ENCODE measurements around the gene ATR. TPM values are rescaled to one million over a fixed set of nuclear protein-coding genes. Genes with fewer than 3 reads are reported as not detected.
"Not testable (repeated sequence)": the region's sequence is repeated elsewhere in the genome, so short reads cannot be mapped to it uniquely, and the experiment has no call there.

The ATR gene
- total RNA-seq, 1 donor, result 22.1 TPM

- H3K9me3 ChIP-seq (ENCODE audit: low read depth, low read length), result no peaks in the 10 kb centered on the region
- peak; percentile 70 for TF ChIP-seq CTCF (IDR thresholded peaks at IDR 0.05; ENCODE audit: extremely low read depth, low read depth, low read length)
- no peak overlapping the region for H3K27ac ChIP-seq (ENCODE audit: low read depth, low read length)
- peaks cover 3% of the 10 kb centered on the region for H3K27me3 ChIP-seq (ENCODE audit: insufficient read depth, low read length)
- peak overlapping the region; percentile 8 for H3K4me2 ChIP-seq (ENCODE audit: insufficient read depth, low read length)
- DNase-seq (ENCODE audit: insufficient read length, low spot score, missing footprints), result no peak
- no peak overlapping the region for H2AFZ ChIP-seq (ENCODE audit: low read length)
- H3K36me3 ChIP-seq (ENCODE audit: insufficient read depth, low read length), result no peaks in the 10 kb centered on the region
- no peaks in the 10 kb centered on the region for H4K20me1 ChIP-seq (ENCODE audit: insufficient read depth, low read length)
- H3K4me3 ChIP-seq (ENCODE audit: insufficient read depth, low read length), result no peak overlapping the region
- peaks cover 7% of the 10 kb centered on the region for H3K4me1 ChIP-seq (ENCODE audit: insufficient read depth, low read length)
- no peaks in the 10 kb centered on the region for H3K79me2 ChIP-seq (ENCODE audit: insufficient read depth, low read length)
Observed at GRCh38 chr3:142586803-142587406, 8.4 kb upstream of the ATR start.

GRCh38 chr3:142581070-142581469, 2.5 kb upstream of the ATR start:
- not testable (repeated sequence) for H3K4me3 ChIP-seq (ENCODE audit: insufficient read depth, low read length); H3K9me3 ChIP-seq (ENCODE audit: low read depth, low read length); H3K4me2 ChIP-seq (ENCODE audit: insufficient read depth, low read length); H2AFZ ChIP-seq (ENCODE audit: low read length); H3K27ac ChIP-seq (ENCODE audit: low read depth, low read length); H3K27me3 ChIP-seq (ENCODE audit: insufficient read depth, low read length); H4K20me1 ChIP-seq (ENCODE audit: insufficient read depth, low read length); DNase-seq (ENCODE audit: insufficient read length, low spot score, missing footprints); H3K36me3 ChIP-seq (ENCODE audit: insufficient read depth, low read length)
- Histone ChIP-seq H3K79me2 (ENCODE audit: insufficient read depth, low read length) (peaks cover 23% of the 10 kb centered on the region), H3K4me1 (ENCODE audit: insufficient read depth, low read length) (peaks cover 19% of the 10 kb centered on the region)

- H3K27ac ChIP-seq (ENCODE audit: low read depth, low read length), result no peak overlapping the region
- peaks cover 34% of the 10 kb centered on the region for H3K79me2 ChIP-seq (ENCODE audit: insufficient read depth, low read length)
- DNase-seq (ENCODE audit: insufficient read length, low spot score, missing footprints), result no peak
- H3K4me1 ChIP-seq (ENCODE audit: insufficient read depth, low read length), result peaks cover 23% of the 10 kb centered on the region
- H3K36me3 ChIP-seq (ENCODE audit: insufficient read depth, low read length), result no peaks in the 10 kb centered on the region
- H2AFZ ChIP-seq (ENCODE audit: low read length), result no peak overlapping the region
- no peak overlapping the region for H3K4me2 ChIP-seq (ENCODE audit: insufficient read depth, low read length)
- TF ChIP-seq CTCF (IDR thresholded peaks at IDR 0.05; ENCODE audit: extremely low read depth, low read depth, low read length), result no peak
- H4K20me1 ChIP-seq (ENCODE audit: insufficient read depth, low read length), result no peaks in the 10 kb centered on the region
- no peak overlapping the region for H3K4me3 ChIP-seq (ENCODE audit: insufficient read depth, low read length)
- H3K9me3 ChIP-seq (ENCODE audit: low read depth, low read length), result no peaks in the 10 kb centered on the region
- H3K27me3 ChIP-seq (ENCODE audit: insufficient read depth, low read length), result peaks cover 3% of the 10 kb centered on the region
Observed at GRCh38 chr3:142580061-142580423, 1.5 kb upstream of the ATR start.

GRCh38 chr3:142577696-142578328, 721 bp downstream of the ATR start:
- peak overlapping the region; percentile 95 for H3K4me3 ChIP-seq (ENCODE audit: insufficient read depth, low read length)
- no peaks in the 10 kb centered on the region for H3K9me3 ChIP-seq (ENCODE audit: low read depth, low read length)
- peaks cover 23% of the 10 kb centered on the region for H3K4me1 ChIP-seq (ENCODE audit: insufficient read depth, low read length)
- peak overlapping the region; percentile 91 for H3K4me2 ChIP-seq (ENCODE audit: insufficient read depth, low read length)
- peak; percentile 73 for DNase-seq (ENCODE audit: insufficient read length, low spot score, missing footprints)
- peak overlapping the region; percentile 94 for H3K27ac ChIP-seq (ENCODE audit: low read depth, low read length)
- H3K36me3 ChIP-seq (ENCODE audit: insufficient read depth, low read length), result no peaks in the 10 kb centered on the region
- peaks cover under 1% of the 10 kb centered on the region for H3K27me3 ChIP-seq (ENCODE audit: insufficient read depth, low read length)
- H3K79me2 ChIP-seq (ENCODE audit: insufficient read depth, low read length), result peaks cover 55% of the 10 kb centered on the region
- H4K20me1 ChIP-seq (ENCODE audit: insufficient read depth, low read length), result no peaks in the 10 kb centered on the region
- TF ChIP-seq CTCF (IDR thresholded peaks at IDR 0.05; ENCODE audit: extremely low read depth, low read depth, low read length), result no peak
- H2AFZ ChIP-seq (ENCODE audit: low read length), result peak overlapping the region; percentile 97

All from osteoblast (primary cell).